Loucy (cell line): ENCODE results near the gene SLAMF1.
"Not testable (repeated sequence)": the region's sequence is repeated elsewhere in the genome, so short reads cannot be mapped to it uniquely, and the experiment has no call there.

Experiments
- H2AFZ ChIP-seq: fragments of 200-600 bp; sonication (generic); 2 replicates; pipeline ENCODE4 v1.6.0; 2016; ENCODE audit warnings: antibody characterized with exemption, mild to moderate bottlenecking, low read length, moderate library complexity
- H3F3A ChIP-seq: fragments of 200-600 bp; 2 replicates; pipeline ENCODE4 v1.6.0; 2016; ENCODE audit warnings: antibody characterized with exemption, low read depth, mild to moderate bottlenecking
- H3K27me3 ChIP-seq: fragments of 200-600 bp; sonication (generic); 2 replicates; pipeline ENCODE4 v1.6.1; 2014; ENCODE audit warnings: low read length, mild to moderate bottlenecking; ENCODE audit not compliant: insufficient read depth, poor library complexity, severe bottlenecking
- H3K36me3 ChIP-seq: fragments of 200-600 bp; sonication (generic); 2 replicates; pipeline ENCODE4 v1.6.1; 2016; ENCODE audit warnings: low read length; ENCODE audit not compliant: insufficient read depth
- H3K4me1 ChIP-seq: fragments of 200-600 bp; sonication (generic); 2 replicates; pipeline ENCODE4 v1.5.1; 2014; ENCODE audit warnings: low read length, mild to moderate bottlenecking; ENCODE audit not compliant: insufficient read depth, poor library complexity, severe bottlenecking
- H3K4me2 ChIP-seq: fragments of 200-600 bp; sonication (generic); 2 replicates; pipeline ENCODE4 v1.6.0; 2014; ENCODE audit warnings: antibody characterized with exemption, low read length, low read depth, mild to moderate bottlenecking; ENCODE audit not compliant: poor library complexity, severe bottlenecking
- H3K4me3 ChIP-seq: fragments of 200-600 bp; sonication (generic); 2 replicates; pipeline ENCODE4 v1.5.1; 2014; ENCODE audit warnings: low read length, mild to moderate bottlenecking, mixed read lengths; ENCODE audit not compliant: poor library complexity, severe bottlenecking
- H3K79me2 ChIP-seq: fragments of 200-600 bp; sonication (generic); 2 replicates; pipeline ENCODE4 v1.6.1; 2014; ENCODE audit warnings: low read length; ENCODE audit not compliant: insufficient read depth
- H3K9ac ChIP-seq: fragments of 200-600 bp; sonication (generic); 2 replicates; pipeline ENCODE4 v1.6.0; 2014; ENCODE audit warnings: mild to moderate bottlenecking, low read depth, low read length, moderate library complexity; ENCODE audit not compliant: poor library complexity, severe bottlenecking
- H3K9me2 ChIP-seq: fragments of 200-600 bp; sonication (generic); replicated peaks from 2 replicates; pipeline ENCODE4 v1.6.1; 2016; ENCODE audit warnings: low read depth, low read length, mixed read lengths
- H3K9me3 ChIP-seq: fragments of 200-600 bp; sonication (generic); 2 replicates; pipeline ENCODE4 v1.6.1; 2014; ENCODE audit warnings: mild to moderate bottlenecking, antibody characterized with exemption, low read length, low read depth; ENCODE audit not compliant: insufficient read depth
- H4K20me1 ChIP-seq: fragments of 200-600 bp; sonication (generic); 2 replicates; pipeline ENCODE4 v1.6.0; 2014; ENCODE audit warnings: antibody characterized with exemption, low read length, mild to moderate bottlenecking; ENCODE audit not compliant: insufficient read depth, poor library complexity, severe bottlenecking
- CTCF ChIP-seq: fragments of 200-600 bp; sonication (generic); conservative IDR thresholded peaks from 2 replicates; pipeline ENCODE4 v1.5.1; 2014; ENCODE audit warnings: mild to moderate bottlenecking, antibody characterized with exemption, low read length
- EZH2phosphoT487 ChIP-seq: fragments of 200-600 bp; IDR thresholded peaks from 2 replicates; pipeline ENCODE4 v1.6.1; 2018; ENCODE audit warnings: antibody characterized with exemption, mild to moderate bottlenecking, moderate library complexity, borderline replicate concordance

SLAMF1 gene

GRCh38 chr1:160646711-160647328 lies at the start of gene SLAMF1:
Gene SLAMF1, minus strand, starts transcription at chr1:160647044. Its CDS starts 99 bp downstream, at chr1:160646945.
- Histone ChIP-seq H3K4me2 (peak within 1 kb of the TSS; percentile 36), H3K9me2 (no peaks in the 10 kb centered on the region), H2AFZ (no peak within 1 kb of the TSS), H3K9me3 (no peaks in the 10 kb centered on the region), H4K20me1 (no peaks in the 10 kb centered on the region), H3K36me3 (no peaks in the 10 kb centered on the region), H3K4me1 (peaks cover 26% of the 10 kb centered on the region), H3K9ac (no peak within 1 kb of the TSS), H3K4me3 (no peak within 1 kb of the TSS), H3K79me2 (no peaks in the 10 kb centered on the region), H3K27me3 (no peaks in the 10 kb centered on the region), H3F3A (no peaks in the 10 kb centered on the region)
- TF ChIP-seq EZH2phosphoT487: no peak

GRCh38 chr1:160692390-160692789 lies 45.5 kb upstream of the SLAMF1 start:
- peak; percentile 51 for TF ChIP-seq CTCF
- H3F3A ChIP-seq, H3K36me3 ChIP-seq, H3K9ac ChIP-seq, H3K9me3 ChIP-seq, H3K4me2 ChIP-seq, H4K20me1 ChIP-seq, H3K4me1 ChIP-seq, H3K79me2 ChIP-seq, H2AFZ ChIP-seq, H3K4me3 ChIP-seq, H3K9me2 ChIP-seq, H3K27me3 ChIP-seq: not testable (repeated sequence)

GRCh38 chr1:160685266-160685665 lies 38.4 kb upstream of the SLAMF1 start:
- H4K20me1 ChIP-seq: no peaks in the 10 kb centered on the region
- H3K27me3 ChIP-seq: no peaks in the 10 kb centered on the region
- H3K36me3 ChIP-seq: peaks cover 10% of the 10 kb centered on the region; the same call in 1 of the 2 replicates
- no peaks in the 10 kb centered on the region for H3K9me2 ChIP-seq
- no peaks in the 10 kb centered on the region for H3K9me3 ChIP-seq
- peaks cover 9% of the 10 kb centered on the region; the same call in 1 of the 2 replicates for H3F3A ChIP-seq
- H3K4me3 ChIP-seq: no peak overlapping the region
- H3K79me2 ChIP-seq: no peaks in the 10 kb centered on the region
- H3K4me1 ChIP-seq: peaks cover 32% of the 10 kb centered on the region
- peak overlapping the region; percentile 8 for H3K9ac ChIP-seq
- H3K4me2 ChIP-seq: peak overlapping the region; percentile 5
- TF ChIP-seq EZH2phosphoT487 (no peak), CTCF (no peak)
- no peak overlapping the region for H2AFZ ChIP-seq
